EH (cell line): ENCODE measurements around the gene RRN3.
"Not testable (repeated sequence)": the region's sequence is repeated elsewhere in the genome, so short reads cannot be mapped to it uniquely, and the experiment has no call there.

ENCODE experiments used
- DNase-seq: peaks from one replicate; pipeline ENCODE4 v3.0.0-alpha.2; 2015; ENCODE audit warnings: low read depth

Gene RRN3

DNA sequence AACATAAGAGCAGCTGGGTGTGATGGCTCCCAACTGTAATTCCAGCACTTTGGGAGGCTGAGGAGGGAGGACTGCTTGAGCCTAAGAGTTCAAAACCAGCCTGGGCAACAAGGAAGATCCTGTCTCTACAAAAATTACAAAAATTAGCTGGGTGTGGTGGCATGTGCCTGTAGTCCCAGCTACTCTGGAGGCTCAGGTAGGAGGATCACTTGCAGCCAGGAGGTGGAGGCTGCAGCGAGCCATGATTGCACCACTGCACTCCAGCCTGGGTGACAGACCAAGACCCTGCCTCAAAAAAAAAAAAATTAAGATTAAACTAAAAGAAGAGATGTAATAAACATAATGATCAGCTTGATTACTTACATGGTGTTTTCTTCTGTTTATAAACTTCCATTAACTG lies 43.6 kb downstream of the RRN3 start:
- DNase-seq: not testable (repeated sequence)

DNA sequence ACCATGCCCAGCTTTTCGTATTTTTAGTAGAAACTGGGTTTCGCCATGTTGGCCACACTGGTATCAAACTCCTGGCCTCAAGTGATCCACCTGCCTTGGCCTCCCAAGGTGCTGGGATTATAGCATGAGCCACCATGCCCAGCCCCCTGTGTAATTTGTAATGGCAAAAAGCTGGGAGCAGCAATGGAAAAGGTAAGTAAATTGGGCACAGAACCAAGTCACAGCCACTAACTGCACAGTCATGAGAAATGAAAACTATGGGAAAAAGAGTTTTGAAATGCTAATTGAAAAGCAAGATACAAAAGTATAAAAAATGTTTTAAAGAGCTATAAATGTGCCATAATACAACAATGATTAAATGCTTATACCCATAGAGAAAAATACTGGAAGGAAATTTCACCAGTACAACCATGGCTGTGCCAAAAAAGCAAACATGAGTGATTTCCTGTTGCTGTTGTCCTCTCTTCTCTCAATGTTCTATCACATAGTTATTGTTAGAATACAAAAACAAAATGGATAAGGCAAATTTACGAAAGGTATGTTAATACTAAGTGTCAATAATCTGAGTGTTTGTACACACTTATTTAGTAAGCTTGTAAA lies 44.4 kb downstream of the RRN3 start:
- DNase-seq: no peak

DNA sequence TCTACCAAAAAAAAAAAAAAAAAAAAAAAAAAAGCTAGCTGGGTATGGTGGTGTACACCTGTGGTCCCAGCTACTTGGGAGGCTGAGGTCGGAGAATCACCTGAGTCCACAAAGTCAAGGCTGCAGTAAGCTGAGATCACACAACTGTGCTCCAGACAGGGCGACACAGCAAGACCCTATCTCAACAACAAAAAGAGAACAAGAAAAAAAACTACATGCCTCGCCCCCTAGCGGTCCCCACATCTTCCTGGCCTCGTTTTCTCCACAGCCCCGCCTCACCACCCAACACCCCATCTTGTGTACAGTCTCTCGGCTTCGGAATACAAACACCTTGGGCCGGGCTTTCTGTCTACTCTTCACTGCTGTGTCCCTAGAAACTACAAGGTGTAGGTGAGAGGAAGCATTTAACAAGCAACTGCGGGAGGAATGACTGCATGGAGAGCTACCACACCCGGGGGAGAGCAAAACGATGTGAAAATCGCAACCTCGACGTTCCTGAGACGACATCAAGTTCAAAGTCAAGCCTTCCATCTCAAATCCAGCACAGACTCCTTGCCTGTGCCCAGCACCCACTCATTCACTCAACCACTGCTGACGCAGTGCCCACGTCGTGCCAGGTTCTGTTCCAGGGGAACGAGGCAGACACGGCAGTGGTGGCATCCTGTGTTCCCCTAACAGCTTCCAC lies 47.2 kb downstream of the RRN3 start:
- no peak for DNase-seq

DNA sequence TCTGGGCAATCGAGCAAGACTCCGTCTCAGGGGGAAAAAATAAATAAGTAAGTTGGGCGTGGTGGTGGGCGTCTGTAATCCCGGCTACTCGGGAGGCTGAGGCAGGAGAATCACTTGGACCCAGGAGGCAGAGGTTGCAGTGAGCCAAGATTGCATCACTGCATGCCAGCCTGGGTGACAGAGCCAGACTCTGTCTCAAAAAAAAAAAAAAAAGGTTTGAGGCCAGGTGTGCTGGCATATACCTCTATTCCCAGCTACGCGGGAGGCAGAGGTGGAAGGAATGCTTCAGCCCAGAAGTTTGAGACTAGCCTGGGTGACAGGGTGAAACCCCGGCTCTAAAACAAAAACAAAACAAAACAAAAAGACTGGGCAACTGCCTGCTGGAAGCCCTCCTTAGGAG lies 48.8 kb downstream of the RRN3 start:
- DNase-seq: not testable (repeated sequence)

DNA sequence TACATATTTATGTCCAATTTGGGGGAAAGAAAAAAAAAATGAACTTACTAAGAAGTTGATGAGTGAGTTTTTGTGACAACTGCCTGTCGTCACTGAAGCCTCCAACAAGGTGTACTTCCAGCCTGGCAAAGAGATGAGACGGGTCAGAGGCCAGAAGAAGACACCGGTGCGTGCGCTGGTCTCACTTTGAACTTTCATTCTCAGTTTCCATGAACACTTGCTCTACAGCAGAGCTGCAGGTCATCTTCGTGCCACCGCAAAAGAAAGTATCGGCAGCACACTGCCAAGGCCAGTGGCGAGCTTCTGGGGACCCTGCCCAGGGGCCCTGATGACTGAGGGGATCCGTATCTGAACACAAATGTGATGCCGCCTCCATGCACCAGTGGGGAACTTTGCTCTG lies 49.8 kb downstream of the RRN3 start:
- DNase-seq: no peak

DNA sequence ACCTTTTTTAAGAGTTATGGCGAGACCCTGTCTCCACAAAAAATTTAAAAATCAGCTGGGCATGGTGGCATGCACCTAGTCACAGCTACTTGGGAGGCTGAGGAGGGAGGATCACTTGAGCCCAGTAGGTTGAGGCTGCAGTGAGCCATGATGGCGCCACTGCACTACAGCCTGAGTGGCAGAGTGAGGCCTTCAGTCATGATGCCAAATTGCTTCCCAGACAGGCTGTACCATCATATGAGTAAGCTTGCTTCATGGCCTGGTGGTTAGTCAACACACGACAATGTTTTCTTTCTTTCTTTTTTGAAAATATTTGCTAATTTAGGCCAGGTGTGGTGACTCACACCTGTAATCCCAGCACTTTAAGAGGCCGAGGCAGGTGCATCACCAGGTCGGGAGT lies 50.7 kb downstream of the RRN3 start:
- DNase-seq: no peak

DNA sequence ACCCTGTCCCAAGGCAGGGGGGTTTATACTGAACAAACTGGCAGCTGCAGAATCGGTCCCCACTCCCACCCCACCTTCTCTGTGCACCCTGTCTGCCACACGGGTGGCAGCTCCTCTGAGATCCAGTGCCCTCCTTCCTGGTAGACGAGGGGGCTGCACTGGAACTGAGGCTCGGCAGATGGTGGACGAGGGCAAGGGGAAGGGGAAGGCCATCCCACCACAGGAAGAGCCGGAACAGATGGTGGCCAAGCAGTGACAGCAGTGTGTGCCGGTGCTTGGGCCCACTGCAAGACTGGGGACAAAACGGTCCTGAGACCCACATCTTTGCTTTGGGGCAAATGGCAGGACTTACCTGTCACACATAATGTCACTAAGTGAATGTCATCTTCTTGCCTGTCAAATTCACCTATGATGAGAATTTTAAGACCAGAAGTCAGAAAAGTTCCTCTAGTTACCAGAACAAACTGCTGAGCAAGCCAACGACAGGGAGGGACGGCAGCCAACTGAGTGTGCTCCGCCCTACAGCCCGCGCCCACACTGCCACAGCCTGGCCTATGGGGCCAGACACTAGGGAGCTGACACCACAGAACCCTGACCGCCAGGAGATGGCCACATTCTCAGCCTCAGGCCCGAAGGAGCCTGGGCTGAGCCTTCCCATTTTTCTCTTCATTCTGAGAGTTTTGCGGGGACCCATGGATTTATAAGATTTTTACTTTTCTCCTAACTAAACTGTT lies 52.6 kb downstream of the RRN3 start:
- peak; percentile 72 for DNase-seq

DNA sequence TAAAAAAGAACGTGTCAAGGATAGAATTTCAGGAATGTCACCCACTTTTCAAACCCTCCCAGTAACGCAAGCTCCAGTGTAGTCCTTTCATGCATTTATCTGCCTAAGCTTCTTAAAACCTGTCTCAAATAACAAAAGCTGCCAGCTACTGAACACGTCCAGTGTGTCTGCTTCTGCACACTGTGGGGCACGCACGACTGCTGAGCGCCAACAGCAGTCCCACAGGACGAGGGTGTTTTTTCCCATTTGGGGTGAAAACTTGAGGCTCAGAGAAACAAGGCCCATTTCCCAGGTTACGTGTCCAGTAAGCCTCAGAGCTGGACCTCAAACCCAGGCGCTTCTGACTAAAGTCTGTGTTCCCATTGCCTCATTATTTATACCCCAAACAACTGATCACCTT lies 55.4 kb downstream of the RRN3 start:
- DNase-seq: no peak

DNA sequence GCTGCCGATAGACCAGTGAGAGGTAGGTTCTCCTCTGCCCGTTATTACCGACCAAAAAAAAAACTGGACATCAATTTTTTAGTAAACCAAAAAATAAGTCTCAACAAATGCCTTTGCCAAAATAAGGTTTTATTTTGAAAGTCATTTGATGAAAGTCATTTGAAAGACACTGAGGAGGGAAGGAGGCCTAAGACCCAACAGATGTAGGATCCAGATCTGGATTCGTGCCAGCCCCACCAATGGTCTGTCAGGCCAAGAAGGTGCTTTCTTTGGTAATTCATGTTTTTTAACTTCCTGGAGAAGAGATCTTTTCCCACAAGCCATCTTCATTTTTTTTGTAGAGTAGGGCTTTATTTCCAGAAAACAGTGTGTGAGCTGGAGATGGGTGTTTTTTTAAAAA lies 56.3 kb downstream of the RRN3 start:
- no peak for DNase-seq

DNA sequence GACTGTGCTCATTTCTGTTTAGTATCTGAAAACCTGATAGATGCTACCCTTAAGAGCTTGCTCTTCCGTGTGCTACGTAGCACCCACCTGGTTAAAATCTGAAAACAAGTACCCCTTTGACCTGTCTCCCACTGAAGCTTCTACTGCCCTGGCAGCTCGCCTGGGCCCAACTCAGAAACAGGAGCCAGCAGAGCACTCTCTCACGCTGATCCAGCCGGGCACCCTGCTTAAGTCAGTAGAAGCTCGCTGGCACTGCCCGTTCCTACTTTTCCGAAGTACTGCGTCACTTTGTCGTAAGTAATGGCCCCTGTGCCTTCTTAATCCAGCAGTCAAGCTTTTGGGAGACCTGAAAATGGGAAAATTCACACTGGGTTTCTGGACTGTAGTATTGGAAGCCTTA lies 57.1 kb downstream of the RRN3 start:
- no peak for DNase-seq

DNA sequence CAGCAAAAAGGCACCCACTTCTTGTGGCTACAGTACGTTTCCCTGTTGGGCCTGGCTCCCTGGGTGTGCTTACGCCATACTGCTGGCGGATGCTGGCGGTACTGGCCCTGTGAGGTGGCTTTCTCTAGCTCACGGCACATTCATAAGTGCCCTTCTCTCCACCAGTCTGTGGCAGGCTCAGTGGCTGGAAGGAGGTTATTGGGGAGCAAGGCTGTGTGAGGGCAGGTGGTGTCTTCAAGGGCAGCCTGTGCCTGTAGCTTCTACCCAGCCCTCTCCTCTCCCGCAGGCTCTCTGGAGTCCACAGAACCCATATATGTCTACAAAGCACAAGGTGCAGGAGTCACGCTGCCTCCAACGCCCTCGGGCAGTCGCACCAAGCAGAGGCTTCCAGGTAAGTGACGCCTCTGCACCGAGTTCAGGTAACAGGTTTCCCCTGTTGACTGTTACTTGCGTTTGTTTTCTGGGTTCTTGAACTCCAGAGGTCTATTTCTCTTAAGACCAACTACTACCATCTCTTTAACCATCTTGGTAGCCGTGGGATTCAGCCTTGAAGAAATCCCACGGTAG lies 58.8 kb downstream of the RRN3 start:
- no peak for DNase-seq

DNA sequence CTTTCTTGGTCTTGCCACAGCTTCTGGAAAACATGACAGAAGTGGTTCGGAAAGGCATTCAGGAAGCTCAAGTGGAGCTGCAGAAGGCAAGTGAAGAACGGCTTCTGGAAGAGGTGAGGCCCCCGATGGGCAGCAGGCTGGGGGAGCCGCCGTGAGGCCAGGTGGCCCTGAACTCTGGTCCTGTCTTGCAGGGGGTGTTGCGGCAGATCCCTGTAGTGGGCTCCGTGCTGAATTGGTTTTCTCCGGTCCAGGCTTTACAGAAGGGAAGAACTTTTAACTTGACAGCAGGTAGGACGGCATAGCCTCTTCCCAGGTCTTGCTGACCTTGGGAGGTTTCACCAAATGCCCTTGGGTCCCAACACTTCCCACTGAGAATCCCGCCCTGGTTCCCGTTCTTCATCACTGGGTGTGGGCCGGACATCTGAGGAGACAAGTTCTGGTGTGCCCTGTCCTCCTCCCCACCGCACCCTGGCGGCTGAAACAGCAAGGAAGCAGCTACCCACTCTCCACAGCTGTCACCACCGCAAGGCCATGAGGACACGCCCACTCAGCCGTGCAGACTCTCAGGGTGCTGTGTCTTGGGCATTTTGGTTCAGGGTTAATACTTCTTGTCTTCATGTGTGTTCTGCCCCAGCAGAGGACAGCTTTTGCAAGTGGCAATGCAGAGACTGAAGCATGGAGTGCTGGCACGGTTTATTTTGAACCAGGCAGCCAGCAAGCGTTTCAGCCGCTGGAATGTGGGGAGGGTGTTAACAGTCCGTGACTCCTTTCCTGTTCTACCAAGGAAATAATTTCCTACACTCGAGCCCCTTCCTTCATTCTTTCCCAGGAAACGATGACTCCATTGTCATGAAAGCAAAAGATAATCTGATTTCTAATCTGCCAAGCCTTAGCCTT lies 59.6 kb downstream of the RRN3 start:
- DNase-seq: peak; percentile 54

DNA sequence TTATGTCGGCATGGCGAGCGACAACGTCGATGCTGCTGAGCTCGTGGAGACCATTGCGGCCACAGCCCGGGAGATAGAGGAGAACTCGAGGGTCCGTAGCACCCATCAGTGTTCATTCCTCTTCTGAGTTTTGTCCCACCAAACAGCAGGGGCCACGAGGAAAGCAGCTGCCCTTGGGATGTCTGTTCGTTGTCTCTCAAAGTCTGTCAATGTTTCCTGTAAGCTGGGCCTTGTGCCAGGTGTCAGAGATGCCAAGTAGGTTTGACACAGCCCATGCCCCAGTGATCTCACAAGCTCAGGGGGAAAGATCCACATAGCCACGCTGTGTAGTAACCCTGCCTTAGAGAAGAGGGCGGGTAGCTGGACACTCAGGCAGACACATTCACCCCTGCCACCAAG lies 60.8 kb downstream of the RRN3 start:
- DNase-seq: no peak

DNA sequence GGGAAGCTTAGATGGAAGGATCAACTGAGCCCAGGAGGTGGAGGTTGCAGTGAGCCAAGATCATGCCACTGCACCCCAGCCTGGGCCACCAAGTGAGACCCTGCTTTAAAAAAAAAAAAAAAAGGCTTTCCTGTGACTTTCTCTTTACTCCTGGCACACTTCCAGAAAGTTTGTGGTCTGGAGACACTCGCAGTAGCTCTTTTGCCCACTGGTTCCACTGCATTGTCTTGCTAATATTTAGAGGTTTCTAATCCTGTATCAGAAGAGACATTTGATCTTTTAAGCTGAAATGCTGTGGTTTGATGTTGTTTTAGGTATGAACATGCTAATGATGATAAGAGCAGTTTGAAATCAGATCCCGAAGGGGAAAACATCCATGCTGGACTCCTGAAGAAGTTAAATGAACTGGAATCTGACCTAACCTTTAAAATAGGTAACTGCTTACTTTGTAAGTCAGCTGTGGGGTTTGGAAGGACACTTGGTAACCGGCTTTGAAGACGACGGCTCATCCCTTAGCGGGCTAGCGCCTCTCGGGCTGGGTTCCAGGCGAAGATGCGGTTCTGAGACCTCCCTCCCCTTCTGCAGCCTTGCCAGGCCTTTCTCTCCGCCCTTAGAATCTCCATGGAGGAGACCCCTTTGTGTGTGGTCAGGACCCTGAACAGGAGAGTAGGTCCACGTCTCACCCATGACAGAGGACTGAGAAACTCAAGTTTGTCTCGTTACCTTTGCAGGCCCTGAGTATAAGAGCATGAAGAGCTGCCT lies 61.3 kb downstream of the RRN3 start:
- peak; percentile 49 for DNase-seq

DNA sequence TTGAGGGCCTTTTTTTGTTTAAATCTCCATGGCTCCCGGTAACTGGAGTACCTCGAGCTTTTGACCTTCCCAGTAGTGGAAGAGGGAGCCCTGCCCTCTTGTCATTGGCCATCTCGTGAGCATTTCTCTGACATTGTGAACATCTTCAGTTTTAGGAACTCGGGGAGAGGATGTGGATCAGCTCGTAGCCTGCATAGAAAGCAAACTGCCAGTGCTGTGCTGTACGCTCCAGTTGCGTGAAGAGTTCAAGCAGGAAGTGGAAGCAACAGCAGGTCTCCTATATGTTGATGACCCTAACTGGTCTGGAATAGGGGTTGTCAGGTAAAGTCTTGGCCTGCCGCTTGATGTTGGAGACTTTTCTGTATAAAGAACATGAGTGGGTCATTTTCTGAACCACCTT lies 62.5 kb downstream of the RRN3 start:
- no peak for DNase-seq

DNA sequence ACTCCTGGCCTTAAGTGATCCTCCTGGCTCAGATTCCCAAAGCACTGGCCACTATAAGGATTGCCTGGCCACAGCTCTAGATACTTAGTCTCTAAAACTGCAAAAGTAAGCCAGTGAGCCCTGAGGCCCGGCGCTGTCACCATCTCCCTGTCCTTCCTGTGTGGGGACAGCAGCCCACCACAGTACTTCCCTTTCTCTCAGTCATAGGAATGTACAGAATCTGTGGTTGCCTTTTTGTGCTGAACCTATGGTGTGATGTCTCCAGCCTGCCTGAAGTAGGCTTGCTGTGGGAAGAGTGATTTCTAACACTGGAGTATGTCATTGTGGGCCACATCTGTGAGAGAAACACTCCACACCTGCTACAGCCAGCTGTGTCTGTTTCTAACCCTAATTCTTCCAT lies 62.9 kb downstream of the RRN3 start:
- no peak for DNase-seq

DNA sequence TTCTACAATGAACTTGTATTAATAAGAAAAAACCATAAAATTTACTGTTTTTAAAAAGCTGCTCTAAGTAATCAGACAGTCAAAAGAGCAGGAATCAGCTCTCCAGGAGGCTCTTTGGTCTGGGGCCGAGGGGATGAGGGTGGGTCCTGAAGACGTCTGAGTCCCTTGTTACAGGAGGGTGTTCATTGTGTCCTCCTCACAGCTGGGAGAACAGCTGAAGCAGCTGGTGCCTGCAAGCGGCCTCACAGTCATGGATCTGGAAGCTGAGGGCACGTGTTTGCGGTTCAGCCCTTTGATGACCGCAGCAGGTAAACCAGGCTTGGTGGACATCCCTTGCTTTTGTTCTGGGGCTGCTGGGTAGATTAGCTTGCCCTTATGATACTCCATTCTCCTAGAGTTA lies 64.3 kb downstream of the RRN3 start:
- DNase-seq: not testable (repeated sequence)

DNA sequence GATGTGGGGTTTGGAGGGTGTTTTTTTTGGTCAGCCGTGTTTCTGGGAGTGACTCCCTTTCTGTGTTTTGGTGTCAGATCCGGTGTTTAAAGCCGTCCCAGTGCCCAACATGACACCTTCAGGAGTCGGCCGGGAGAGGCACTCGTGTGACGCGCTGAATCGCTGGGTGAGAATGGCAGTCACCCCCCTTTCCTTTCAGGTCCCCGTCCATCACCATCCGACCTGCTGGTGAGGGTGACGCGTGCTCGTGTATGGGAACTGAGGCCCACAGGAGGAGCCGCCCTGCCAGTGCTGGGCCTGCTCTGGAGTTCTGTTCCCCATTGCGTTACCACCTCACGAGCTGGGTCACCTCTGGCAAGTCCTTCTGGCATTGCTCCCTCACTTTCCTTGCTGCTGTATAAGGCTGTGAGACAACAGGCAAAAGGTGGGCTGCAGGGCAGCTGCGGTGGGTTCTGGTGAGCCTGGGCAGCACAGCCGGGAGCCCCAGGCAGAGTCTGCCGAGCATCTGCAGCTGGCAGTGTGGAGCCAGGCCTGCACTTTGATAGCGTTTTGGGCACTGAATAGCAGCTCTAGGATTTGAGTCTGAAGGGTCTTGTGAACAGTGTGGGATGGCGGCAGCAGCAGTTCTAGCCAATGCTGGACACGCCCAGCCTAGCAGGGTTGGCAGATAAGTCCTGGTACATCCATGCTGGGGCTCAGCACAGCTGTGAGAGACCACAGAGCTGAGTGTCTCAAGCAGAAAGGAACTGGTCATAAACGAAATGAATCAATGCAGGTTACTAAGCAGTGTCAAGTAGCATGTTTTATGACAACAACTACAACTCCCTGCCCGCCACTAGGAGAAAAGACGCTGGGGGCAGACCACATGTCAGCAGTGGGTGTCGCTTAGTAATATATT lies 65.0 kb downstream of the RRN3 start:
- peak; percentile 62 for DNase-seq

DNA sequence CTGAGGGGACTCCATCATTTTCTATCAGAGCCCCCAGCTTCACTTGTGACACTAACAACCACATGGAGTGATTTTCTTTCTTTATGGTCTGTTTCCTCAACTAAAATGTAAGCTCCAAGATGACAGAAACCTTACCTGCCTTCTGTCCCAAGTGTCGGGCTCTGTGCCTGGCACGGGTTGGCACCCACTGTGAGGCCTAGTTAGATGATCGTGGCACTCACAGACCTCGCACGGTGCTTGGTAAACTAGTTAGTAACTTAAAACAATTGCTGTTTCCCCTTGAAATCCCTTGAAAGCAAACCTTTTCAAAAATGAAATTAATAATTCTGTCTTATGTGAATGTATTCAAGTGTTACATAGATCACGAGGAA lies 65.7 kb downstream of the RRN3 start:
- DNase-seq: not testable (repeated sequence)
